ENCODE data around the gene PRLH. TPM values are rescaled to one million over a fixed set of nuclear protein-coding genes. Genes with fewer than 3 reads are reported as not detected.

Gene PRLH
- total and polyA plus RNA-seq, 7 donors = not detected

DNA sequence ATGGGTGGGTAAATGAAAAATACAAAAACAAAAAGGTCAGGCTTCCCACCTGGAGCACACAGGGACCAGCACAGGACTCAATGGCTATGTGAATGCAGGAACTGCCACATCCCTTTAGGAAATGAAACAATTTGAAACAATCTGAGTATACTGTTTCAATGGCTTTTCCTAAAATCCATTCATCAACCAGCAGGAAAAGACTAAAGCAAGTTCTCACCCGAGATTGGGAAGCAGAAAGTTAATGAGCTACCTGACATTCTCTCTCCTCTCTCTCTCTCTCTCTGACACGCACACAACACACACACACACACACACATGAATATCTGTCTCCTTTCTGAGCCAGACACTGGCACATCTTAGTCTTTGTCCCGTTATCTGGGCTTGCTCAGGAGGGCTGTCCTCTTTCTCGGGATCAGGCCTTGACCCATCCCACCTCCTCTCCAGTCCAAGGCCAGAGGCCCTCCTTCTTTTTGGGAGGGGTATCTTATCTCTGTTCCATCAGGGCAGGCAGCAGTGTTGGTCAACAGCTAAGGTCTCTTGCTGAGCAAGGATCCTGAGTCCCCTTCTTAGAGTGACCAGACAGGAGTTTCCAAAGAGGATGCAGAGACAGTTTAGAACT, 49.4 kb downstream of the PRLH start:
- H3K4me3 ChIP-seq = no peak overlapping the region
- whole genome bisulfite sequencing, 3 donors = 42 to 61% (median 56%) methylated on average over 4 of the region's 4 CpGs
- peak overlapping the region; percentile 74 for H3K27ac ChIP-seq
- DNase-seq (no peak), ATAC-seq (peak in 1 of 4 donors; percentile 5)
- H3K36me3 ChIP-seq (ENCODE audit: insufficient read depth in 1 of 2, low read depth in 1 of 2) = no peaks in the 10 kb centered on the region
- intact Hi-C loops (cut with DNase I) = no loop called here
- H3K27me3 ChIP-seq (ENCODE audit: insufficient read depth in 3 of 3, low read length in 2 of 3) = no peaks in the 10 kb centered on the region
- no peaks in the 10 kb centered on the region for H3K9me3 ChIP-seq
- TF ChIP-seq, protein P1, sequence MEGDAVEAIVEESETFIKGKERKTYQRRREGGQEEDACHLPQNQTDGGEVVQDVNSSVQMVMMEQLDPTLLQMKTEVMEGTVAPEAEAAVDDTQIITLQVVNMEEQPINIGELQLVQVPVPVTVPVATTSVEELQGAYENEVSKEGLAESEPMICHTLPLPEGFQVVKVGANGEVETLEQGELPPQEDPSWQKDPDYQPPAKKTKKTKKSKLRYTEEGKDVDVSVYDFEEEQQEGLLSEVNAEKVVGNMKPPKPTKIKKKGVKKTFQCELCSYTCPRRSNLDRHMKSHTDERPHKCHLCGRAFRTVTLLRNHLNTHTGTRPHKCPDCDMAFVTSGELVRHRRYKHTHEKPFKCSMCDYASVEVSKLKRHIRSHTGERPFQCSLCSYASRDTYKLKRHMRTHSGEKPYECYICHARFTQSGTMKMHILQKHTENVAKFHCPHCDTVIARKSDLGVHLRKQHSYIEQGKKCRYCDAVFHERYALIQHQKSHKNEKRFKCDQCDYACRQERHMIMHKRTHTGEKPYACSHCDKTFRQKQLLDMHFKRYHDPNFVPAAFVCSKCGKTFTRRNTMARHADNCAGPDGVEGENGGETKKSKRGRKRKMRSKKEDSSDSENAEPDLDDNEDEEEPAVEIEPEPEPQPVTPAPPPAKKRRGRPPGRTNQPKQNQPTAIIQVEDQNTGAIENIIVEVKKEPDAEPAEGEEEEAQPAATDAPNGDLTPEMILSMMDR (IDR thresholded peaks at IDR 0.05) = no peak
- peaks cover 37% of the 10 kb centered on the region for H3K4me1 ChIP-seq

DNA sequence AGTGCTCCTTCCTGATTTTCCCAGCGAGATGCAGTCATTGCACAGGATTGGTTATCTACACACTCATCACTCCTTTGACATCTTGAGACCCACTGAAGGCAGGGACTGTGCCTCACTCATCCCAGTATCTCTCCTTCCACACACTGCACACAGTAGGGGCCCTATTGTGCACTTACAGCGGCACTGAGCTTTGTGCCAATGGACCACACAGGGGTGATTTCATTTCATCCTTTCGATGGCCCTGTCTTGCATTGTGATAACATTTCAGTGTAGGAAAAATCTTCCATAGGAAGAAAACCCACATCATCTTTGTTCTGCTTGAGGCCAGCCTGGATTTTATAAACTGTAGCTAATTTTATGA, 50.0 kb downstream of the PRLH start:
- DNase-seq (no peak), ATAC-seq (peak in 3 of 4 donors; percentile 7 to 28 (median 27))
- H3K27me3 ChIP-seq (ENCODE audit: insufficient read depth in 3 of 3, low read length in 2 of 3) = no peaks in the 10 kb centered on the region
- no peaks in the 10 kb centered on the region for H3K9me3 ChIP-seq
- TF ChIP-seq, protein P1 (IDR thresholded peaks at IDR 0.05) = no peak
- H3K4me3 ChIP-seq = no peak overlapping the region
- peaks cover 37% of the 10 kb centered on the region for H3K4me1 ChIP-seq
- WGBS, 3 donors = 42 to 47% (median 44%) methylated on average over 3 of the region's 3 CpGs
- no peaks in the 10 kb centered on the region for H3K36me3 ChIP-seq (ENCODE audit: insufficient read depth in 1 of 2, low read depth in 1 of 2)
- intact Hi-C loops (cut with DNase I) = no loop called here
- H3K27ac ChIP-seq = peak overlapping the region; percentile 74

Other genes with a start within 250 kb of the PRLH start
- 10 to 100 TPM; 59.1 to 75.2 (median 71.4) TPM for gene COL6A3, start 152.4 kb upstream of the PRLH start, total RNA-seq
- gene COL6A3, start 152.4 kb upstream of the PRLH start, polyA plus RNA-seq = 10 to 100 TPM; 15.5 to 23.2 (median 21.3) TPM
- gene MLPH, start 79.3 kb upstream of the PRLH start, total RNA-seq = 1 to 10 TPM in 3 of 4 donors, under 1 TPM in 1; 0.91 to 7.8 (median 3.2) TPM
- 1 to 10 TPM; 1.4 to 5.6 (median 1.9) TPM for gene MLPH, start 79.3 kb upstream of the PRLH start, polyA plus RNA-seq
- 1 to 10 TPM; 1.1 to 1.5 (median 1.2) TPM for gene RAB17, start 24.2 kb downstream of the PRLH start, total RNA-seq
- gene RAB17, start 24.2 kb downstream of the PRLH start, polyA plus RNA-seq = 1 to 10 TPM in 1 of 3 donors, under 1 TPM in 2; 0.52 to 1.3 (median 0.80) TPM
- 100 to 1,000 TPM in 1 of 4 donors, 10 to 100 TPM in 3; 91.9 to 108 (median 93.4) TPM for gene LRRFIP1, start 61.0 kb downstream of the PRLH start, total RNA-seq
- 10 to 100 TPM; 42.3 to 62.6 (median 50.4) TPM for gene LRRFIP1, start 61.0 kb downstream of the PRLH start, polyA plus RNA-seq
- under 1 TPM; 0.17 to 0.58 (median 0.38) TPM for gene RBM44, start 232.2 kb downstream of the PRLH start, total RNA-seq
- gene RBM44, start 232.2 kb downstream of the PRLH start, polyA plus RNA-seq = under 1 TPM; 0.06 to 0.39 (median 0.14) TPM

Measured in psoas muscle (tissue), 8 donors.